HG03064 (cell line): Measurements from ENCODE around the gene HERC2.
"Not testable (repeated sequence)": the region's sequence is repeated elsewhere in the genome, so short reads cannot be mapped to it uniquely, and the experiment has no call there.

Experiments used
- ATAC-seq: cut with Tn5 transposase; IDR thresholded peaks from one replicate; pipeline ENCODE4 v1.9.1; 2021; ENCODE audit warnings: low read depth; ENCODE audit not compliant: unreplicated experiment

Gene HERC2

DNA sequence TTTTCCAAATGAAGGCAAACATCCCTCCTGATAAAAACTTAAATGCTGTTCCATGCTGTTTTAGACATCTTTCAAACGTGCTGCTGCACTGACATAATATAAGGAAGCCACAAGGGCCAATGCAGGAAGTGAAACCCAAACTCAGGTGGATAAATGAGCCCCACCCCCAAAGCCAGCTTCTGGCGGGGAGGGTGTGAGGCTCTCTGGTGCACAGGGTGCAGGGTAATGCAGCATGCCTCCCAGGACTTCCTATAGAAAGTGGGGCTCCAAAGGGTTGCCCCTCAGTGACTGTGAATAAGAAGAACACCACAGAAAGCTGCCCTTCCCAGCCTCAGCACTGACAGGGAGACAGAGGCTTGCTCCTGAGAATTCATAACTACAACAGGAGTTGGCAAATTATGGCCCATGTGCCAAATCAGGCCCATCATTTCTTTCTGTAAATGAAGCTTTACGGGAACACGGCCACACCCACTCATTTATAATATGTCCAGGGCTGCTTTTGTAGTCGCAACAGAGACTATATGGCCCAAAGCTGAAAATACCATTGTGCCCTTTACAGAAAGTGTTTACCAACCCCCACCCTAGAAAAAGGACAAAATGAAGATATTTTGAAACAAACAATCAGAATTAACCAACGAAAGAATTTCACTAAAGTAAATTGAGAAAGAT, 185.6 kb downstream of the HERC2 start:
- ATAC-seq: peak; percentile 92

DNA sequence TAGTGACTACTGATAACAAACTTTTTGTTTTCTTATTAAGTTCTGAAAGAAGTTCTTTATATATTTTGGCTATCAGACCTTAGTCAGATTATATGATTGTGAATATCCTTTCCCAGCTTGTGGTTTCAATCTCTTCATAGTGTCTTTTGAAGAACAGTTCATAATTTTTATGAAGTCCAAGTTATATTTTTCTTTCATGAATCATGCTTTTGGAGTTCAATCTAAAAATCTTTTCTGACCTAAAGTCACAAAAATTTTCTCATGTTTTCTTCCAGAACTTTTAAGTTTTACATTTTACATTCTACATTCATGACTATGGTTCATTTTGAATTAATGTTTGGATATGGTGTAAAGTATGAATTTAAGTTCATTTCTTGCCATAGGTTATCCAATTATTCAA, 188.7 kb downstream of the HERC2 start:
- ATAC-seq: no peak

DNA sequence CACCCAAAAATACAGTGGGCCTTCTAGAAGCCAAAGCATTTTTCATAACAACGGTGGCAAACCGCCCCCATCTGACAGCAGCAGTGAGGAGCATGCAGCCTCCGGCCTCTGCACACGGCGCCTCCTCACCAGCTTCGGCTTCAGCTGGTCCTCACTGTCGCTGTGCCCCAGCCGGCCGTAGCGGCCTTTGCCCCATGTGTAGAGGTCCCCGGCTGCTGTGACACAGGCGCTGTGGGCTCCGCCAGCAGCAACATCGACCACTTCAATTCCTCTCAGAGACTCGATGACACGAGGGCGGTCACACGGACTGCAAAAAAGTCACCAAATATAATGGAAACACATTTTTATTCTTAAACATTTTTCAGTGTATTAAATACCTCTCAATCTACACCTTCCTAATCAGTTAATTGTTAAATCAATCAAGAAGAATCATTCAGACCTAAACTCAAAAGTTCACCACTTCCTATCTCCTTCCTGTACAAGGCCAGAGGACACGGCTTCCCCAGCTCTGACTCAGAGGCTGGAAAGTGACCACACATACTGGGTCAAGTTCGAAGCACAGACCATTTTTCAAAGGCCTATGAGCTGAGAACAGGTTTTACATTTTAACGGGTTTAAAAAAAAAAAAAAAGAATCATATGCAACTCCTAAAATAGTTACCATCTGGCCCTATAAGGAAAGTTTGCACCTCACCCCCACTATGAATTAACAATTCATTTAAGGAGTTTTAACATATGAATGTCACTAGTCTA, 189.3 kb downstream of the HERC2 start:
- no peak for ATAC-seq

DNA sequence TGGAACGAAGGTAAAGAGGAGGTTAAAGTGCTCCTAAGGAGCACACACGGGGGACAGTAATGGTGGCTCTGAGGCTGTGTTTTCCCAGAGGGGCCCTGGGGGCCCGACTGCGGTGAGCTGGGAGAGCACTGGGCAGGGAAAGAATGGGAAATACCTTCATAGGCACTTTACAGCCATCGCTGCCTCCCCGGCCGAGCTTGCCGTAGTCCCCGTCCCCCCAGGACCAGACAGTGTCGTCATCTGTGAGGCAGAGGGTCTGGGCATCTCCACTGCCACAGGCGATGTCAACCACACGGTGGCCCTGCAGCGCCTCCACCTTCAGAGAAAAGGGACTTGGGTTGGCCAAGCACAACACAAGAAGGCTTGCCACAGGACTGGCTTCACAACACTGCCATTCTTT, 190.0 kb downstream of the HERC2 start:
- no peak for ATAC-seq

DNA sequence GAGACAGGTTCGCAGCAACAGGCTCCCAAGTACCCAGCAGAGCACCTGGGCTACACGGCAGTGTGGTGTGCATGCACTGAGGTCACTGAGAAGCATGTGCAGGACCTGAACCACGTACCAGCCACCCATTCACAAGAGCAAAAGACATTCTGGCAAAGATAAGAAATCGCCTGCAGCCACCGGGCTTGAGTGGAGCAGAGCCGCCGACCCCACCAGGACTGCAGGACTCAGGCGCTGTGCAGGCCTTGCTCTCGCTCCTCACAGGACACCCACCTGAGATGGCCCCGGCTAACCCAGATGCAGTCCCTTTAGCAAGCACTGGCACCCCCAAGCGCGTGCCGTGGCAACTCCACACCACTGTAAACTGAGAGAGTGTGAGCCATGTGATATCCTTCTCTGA, 190.6 kb downstream of the HERC2 start:
- no peak for ATAC-seq

DNA sequence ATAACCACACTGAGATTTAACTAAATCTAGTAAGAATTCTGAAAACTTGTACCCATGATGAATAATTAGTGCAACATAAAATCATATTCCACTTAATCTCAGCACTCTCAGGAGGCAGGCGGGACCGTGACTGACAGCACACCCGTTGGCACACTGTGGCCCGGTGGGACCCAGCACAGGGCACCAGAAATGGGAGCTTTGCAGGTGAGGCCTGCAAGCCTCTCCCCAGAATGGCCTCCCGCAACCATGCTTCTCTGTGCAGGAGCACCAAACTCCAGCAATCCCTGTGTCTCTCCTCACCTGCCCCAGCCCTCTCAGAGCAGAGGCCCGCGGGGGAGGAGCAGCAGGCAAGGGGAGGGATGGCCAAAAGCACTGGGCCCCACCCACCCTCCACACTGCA, 191.3 kb downstream of the HERC2 start:
- ATAC-seq: no peak

DNA sequence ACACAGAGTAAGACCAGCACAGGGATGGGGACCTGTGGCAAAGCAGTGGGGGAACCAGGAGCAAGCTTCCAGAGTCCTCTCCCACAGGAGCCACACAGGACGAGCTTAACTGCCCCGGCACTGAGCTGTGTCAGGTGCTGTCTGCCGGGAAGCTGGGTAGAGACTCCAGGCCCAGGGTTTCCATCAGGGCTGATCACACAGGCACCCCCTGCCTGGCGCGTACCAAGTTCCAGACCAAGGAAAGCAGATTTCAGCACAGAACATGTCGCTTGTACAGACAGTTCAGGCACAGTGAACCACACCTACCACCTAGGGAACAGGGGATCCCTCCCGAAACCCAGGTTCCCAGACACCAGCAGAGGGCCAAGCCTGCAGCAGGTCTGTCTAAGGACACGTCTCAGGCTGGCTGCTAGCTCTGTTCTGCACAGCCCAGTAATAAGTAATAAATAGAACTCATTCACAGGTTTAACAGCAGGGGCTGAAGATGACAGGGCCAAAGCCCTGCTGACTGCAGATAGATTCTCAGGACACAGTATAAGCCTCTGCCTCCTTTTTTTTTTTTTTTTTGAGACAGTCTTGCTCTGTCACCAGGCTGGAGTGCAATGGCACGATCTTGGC, 192.6 kb downstream of the HERC2 start:
- no peak for ATAC-seq

DNA sequence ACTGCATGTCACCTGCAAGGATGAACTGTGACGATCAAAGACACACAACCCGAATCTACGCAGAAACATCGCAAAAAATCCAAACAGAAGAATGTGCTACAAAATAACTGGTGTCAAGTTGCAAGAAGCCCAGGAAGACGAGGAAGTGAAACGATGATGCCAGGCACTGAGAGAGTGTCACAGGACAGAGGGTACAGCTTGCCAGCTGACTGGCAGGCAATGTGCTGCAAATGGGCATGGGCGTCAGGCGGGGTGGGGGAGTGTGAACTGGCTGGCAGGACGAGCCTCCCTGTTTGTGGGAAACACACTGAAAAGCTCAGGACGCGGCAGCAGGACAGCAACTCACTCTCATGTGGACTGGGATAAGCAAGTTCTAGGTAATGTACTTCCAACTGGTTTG, 193.9 kb downstream of the HERC2 start:
- no peak for ATAC-seq

DNA sequence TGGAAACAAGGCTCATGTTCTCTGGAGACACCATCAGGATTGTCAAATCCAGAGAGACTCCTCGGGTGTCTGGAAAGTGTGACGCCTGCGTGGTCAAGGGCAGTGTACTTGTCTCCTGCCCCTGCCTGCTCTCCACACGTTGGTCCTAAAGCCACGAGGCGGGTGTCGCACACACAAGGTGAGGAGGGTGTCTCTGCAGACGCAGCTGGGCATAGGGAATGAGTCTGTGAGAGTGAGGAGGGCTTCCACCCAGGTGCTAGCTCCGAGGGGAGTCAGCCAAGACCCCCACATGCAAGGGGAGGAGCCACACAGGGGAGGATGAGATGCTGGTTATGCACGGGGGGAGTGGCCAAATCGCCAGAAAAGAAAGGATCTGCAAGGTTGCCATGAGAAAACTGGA, 194.9 kb downstream of the HERC2 start:
- no peak for ATAC-seq

DNA sequence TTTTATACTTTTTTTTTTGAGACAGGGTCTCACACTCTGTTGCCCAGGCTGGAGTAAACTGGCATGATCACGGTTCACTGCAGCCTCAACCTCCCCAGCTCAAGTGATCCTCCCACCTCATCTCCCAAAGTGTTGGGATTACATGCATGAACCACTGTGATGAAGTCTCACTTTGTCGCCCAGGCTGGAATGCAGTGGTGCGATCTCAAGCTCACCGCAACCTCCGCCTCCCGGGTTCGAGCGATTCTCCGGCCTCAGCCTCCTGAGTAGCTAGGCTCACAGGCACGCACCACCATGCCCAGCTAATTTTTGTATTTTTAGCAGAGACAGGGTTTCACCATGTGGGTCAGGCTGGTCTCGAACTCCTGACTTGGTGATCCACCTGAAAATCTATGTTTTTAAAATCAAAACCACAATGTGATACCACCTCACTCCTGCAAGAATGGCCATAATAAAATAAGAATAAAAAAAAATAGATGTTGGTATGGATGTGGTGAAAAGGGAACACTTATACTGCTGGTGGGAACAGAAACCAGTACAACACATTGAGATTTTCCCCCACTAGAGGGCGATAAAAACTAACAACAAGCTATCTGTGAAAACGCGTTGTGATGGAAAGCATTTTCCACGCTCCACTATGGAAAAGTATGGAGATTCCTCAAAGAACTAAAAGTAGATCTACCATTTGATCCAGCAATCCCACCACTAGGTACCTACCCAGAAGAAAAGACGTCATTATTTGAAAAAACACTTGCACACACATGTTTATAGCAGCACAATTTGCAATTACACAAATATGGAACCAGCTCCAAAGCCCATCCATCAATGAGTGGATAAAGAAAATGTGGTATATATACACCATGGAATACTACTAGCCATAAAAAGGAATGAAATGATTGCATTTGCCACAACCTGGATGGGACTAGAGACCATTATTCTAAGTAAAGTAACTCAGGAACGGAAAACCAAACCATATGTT, 196.0 kb downstream of the HERC2 start:
- ATAC-seq: no peak

DNA sequence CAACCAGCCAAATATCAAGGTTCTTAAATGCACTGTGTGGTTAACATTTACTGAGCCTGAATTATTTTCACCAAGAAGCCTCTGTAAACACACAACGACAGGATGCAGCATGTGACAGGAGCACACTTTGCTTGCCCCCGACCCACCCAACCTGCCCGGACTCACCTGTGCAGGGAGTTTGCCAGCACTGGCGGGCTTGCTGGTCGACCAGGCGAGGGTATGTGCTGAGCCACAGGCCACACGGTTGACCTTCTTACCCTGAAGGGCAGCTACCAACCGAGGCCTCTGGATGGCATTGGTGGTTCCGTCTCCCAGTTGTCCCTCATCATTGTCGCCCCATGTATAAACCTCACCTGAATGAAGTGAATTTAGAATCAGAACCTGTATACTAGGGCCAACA, 197.1 kb downstream of the HERC2 start:
- no peak for ATAC-seq

DNA sequence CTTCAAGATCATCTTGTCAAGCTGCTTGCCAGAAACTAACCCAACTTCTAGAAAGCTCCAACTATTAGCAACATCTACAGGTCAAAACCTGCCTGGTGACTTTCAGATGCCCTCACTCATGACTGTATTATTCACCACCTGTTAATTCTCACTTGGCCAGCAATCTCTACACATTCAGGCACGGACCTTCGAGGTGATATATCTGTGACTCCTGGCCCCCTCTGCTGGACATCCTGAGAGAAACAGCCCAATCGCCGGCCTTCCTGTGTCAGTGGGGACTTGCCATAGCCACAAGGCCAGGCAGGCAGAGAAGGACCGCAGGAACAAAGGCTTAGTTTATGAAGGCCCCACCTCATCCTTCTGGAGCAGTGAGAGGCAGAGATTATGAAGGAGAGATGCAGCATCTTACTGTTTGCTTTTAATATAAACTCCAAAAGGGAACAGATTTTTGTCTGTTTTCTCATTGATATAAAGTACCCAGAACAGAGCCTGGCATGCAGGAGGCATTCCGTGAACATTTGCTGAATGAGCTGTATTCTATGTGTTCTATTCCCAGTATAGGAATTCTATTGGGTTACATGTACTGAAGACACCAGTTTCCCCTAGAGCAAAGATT, 198.5 kb downstream of the HERC2 start:
- no peak for ATAC-seq

DNA sequence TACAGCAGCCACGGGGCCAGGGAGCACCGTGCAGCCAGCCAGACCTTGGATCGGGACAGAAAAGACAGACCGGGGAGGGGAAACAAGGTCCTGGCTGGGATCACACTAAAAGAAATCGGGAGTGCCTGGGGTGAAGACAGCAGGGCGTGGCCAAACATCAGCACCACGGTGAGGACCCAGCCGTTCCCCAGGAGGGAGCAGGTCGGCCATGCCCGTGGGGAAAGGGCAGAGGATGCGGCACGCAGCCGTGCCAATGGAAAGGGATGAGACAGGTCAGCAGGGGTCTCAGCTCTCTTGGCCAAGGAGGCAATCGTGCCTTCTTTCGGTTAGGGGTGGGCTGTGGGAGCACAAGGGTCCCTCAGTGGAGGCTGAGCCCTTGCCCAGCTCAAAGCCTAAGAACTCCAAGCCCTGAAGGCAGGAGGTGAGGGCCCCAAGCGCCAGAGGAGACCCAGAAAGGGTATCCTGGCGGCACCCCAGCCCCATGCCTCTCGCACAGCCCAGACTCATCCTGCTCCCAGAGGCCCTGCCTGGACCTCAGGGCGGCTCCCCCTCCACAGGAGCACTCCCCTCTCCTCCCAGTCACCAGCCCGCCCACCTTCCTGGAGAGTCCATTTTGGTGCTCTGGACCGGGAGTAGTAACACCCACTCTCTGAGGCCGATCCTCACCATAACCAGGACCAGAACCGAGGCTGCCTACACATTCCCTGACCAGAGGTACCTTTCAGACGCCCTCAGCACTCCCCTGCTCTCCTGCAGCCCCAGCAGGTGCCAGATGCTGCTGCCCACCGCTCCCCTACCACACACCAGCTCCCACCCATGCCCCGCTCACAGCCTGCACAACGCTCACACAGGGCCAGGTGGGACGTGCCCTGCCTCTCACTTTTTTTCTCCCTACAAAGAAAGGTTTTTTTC, 199.7 kb downstream of the HERC2 start:
- ATAC-seq: no peak

DNA sequence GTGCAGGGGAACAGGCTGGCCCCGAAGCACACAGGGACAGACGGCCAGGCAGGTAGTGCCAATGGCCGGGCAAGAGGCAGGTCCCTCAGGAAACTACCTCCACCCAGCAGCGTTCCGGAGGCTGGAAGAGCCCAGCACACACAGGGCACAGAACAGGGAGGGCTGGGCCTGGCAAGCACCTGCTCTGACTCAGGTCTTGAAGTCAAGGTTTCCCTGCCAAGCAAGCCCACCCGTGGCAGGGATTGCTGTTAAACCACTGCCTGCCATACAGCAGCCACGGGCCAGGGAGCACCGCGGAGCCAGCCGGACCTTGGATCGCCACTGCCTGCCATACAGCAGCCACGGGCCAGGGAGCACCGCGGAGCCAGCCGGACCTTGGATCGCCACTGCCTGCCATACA, 200.4 kb downstream of the HERC2 start:
- not testable (repeated sequence) for ATAC-seq

DNA sequence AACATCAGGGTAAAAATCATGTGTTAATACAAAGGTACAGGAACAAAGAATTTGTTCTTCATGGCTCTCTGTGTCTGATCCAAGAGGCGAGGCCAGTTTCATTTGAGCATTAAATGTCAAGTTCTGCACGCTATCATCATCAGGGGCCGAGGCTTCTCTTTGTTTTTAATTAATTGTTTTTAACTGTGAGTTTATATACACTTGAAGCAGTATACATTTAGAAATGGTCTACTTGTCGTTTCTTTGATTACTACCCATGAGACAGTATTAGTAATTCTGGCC, 201.7 kb downstream of the HERC2 start:
- ATAC-seq: no peak

DNA sequence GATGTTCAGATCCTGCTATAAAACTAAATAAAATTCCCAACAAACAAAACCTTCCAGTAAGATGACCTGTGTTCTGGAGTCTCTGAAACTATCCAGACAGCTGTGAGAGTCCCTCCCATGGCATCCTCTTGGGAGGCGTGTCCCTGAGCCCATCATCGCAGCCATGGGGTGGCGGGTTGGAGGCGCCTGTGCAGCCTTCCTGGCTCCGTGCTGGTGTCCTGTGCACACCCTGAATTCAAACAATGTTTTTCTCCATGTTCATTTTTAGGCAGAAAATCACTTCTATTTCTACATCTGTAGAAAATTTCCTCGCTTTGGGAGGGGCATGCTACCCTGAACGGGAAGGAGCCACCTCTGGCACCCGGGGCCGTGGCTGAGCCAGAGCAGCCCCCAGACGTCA, 203.4 kb downstream of the HERC2 start:
- ATAC-seq: no peak

DNA sequence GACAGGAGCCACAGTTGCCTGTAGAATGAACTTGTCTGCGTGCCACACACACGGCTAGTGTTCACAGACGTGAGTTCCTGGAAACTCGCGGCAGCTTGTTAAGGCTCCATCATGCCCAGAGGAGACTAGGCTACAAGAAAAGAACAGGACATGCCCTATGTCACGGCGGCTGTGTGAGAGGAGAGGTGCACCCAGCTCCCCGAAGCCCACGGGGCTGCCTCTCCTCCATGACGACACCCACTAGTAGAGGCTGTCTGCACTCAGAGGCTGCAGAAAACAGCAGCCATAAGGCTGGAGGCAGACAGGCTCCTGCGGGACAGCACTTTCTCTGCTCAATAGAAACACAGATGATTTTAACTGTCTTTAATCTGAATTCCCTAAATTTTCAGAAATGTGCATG, 203.9 kb downstream of the HERC2 start:
- ATAC-seq: no peak

DNA sequence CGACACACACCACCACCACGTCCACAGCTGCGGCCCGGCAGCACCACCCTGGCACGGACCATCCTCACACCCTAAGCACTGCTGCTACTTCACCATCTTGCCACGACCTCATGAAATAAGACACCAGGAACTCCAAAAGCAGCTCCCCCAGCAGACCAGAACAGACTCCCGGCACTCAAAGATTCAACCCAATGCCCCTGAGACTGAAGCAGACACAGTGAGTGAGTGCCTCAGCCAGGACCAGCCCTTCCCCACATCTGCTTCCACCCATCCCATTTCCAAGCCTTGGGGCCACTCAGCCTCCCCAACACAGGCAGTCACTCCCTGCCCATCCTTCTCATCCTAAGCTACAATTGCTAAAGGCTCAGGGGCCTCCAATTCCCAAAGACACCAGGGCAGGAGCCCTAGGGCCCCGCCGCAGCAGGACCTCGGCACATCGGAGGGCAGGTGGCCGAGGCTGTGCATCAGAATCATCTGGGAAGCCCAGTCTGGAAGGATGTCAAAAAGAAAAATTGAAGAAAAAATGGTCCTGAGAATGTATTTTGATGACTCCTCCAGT, 204.5 kb downstream of the HERC2 start:
- no peak for ATAC-seq
